CD14-positive monocyte (primary cell): ENCODE results near the gene LSM14B. TPM values are rescaled to one million over a fixed set of nuclear protein-coding genes. Genes with fewer than 3 reads are reported as not detected.

Experiments used
- DNase-seq, 3 donors: peaks; one replicate each; pipeline ENCODE4 v3.0.0-alpha.2; 2011 to 2022
- H2AFZ ChIP-seq: 2 replicates; pipeline ENCODE4 v1.6.0; 2012; ENCODE audit warnings: mild to moderate bottlenecking, low read depth, low read length, inconsistent platforms; ENCODE audit not compliant: insufficient read depth, poor library complexity, severe bottlenecking
- H3K27ac ChIP-seq, 2 donors: 1 replicate in 1 of 2; 2 replicates in 1 of 2; pipeline ENCODE4 v1.5.1; 2012 to 2013; ENCODE audit warnings: low read length in 2 of 2, control low read depth in 1 of 2, inconsistent platforms in 1 of 2, low read depth in 1 of 2, mild to moderate bottlenecking in 1 of 2
- H3K27me3 ChIP-seq, 2 donors: one replicate each; pipeline versions ENCODE4 v1.6.0 to v1.6.1; 2011 to 2013; ENCODE audit warnings: low read length in 2 of 2; ENCODE audit not compliant: control insufficient read depth in 2 of 2, insufficient read depth in 2 of 2
- H3K36me3 ChIP-seq, 2 donors: replicated peaks in 1 of 2; 1 replicate in 1 of 2; 2 replicates in 1 of 2; pipeline versions ENCODE4 v1.5.1 to v1.6.1; 2012 to 2013; ENCODE audit warnings: low read length in 2 of 2, control low read depth in 1 of 2, inconsistent platforms in 1 of 2, mild to moderate bottlenecking in 1 of 2; ENCODE audit not compliant: insufficient read depth in 2 of 2, control insufficient read depth in 1 of 2
- H3K4me1 ChIP-seq, 2 donors: 1 replicate in 1 of 2; 2 replicates in 1 of 2; pipeline versions ENCODE4 v1.5.1 to v1.6.1; 2012 to 2013; ENCODE audit warnings: low read length in 2 of 2, control low read depth in 1 of 2, inconsistent platforms in 1 of 2, mild to moderate bottlenecking in 1 of 2, moderate library complexity in 1 of 2; ENCODE audit not compliant: insufficient read depth in 2 of 2, control insufficient read depth in 1 of 2
- H3K4me2 ChIP-seq: replicated peaks from 2 replicates; pipeline ENCODE3; 2012; ENCODE audit warnings: low read length, moderate library complexity, mild to moderate bottlenecking; ENCODE audit not compliant: poor library complexity, severe bottlenecking; ENCODE audit errors: extremely low read depth
- H3K4me3 ChIP-seq, 3 experiments: fragments of 200-600 bp in 1 of 3; sonication (generic) in 1 of 3; replicated peaks in 1 of 3; 1 replicate in 2 of 3; 2 replicates in 1 of 3; pipeline ENCODE4 v1.5.1; 2011 to 2013; ENCODE audit warnings: low read length in 3 of 3, mild to moderate bottlenecking in 3 of 3, control low read depth in 2 of 3, low read depth in 2 of 3, inconsistent platforms in 1 of 3, moderate library complexity in 1 of 3
- H3K79me2 ChIP-seq: 2 replicates; pipeline ENCODE4 v1.6.0; 2012; ENCODE audit warnings: mild to moderate bottlenecking, control low read depth, inconsistent platforms, low read length, moderate library complexity; ENCODE audit not compliant: insufficient read depth
- H3K9ac ChIP-seq: 2 replicates; pipeline ENCODE4 v1.6.0; 2017; ENCODE audit warnings: low read length, mild to moderate bottlenecking; ENCODE audit not compliant: insufficient read depth, poor library complexity, severe bottlenecking
- H3K9me3 ChIP-seq, 2 donors: replicated peaks in 1 of 2; 1 replicate in 1 of 2; 2 replicates in 1 of 2; pipeline versions ENCODE4 v1.5.1 to v1.6.1; 2012 to 2013; ENCODE audit warnings: low read length in 2 of 2, control low read depth in 1 of 2; ENCODE audit not compliant: control insufficient read depth in 1 of 2, insufficient read depth in 1 of 2
- H4K20me1 ChIP-seq: 2 replicates; pipeline ENCODE4 v1.6.0; 2012; ENCODE audit warnings: mild to moderate bottlenecking, low read length, control low read depth, moderate library complexity; ENCODE audit not compliant: insufficient read depth
- H3K27ac Mint-ChIP-seq, 7 donors: one replicate each; pipeline ENCODE4 v1.8.0; 2020; ENCODE audit warnings: mild to moderate bottlenecking in 7 of 7, mixed read lengths in 7 of 7, moderate library complexity in 6 of 7, inconsistent platforms in 2 of 7
- H3K27me3 Mint-ChIP-seq, 3 donors: one replicate each; pipeline ENCODE4 v1.8.0; 2021 to 2022; ENCODE audit warnings: low read depth in 3 of 3, mild to moderate bottlenecking in 3 of 3, mixed read lengths in 3 of 3, moderate library complexity in 3 of 3, inconsistent platforms in 1 of 3
- H3K36me3 Mint-ChIP-seq, 2 donors: one replicate each; pipeline ENCODE4 v1.8.0; 2020; ENCODE audit warnings: mixed read lengths in 2 of 2, inconsistent platforms in 1 of 2, mild to moderate bottlenecking in 1 of 2
- H3K4me1 Mint-ChIP-seq: one replicate; pipeline ENCODE4 v1.8.0; 2020; ENCODE audit warnings: mild to moderate bottlenecking, mixed read lengths
- H3K4me3 Mint-ChIP-seq, 2 donors: one replicate each; pipeline ENCODE4 v1.8.0; 2020; ENCODE audit warnings: mild to moderate bottlenecking in 2 of 2, mixed read lengths in 2 of 2, moderate library complexity in 1 of 2
- H3K9me3 Mint-ChIP-seq, 7 donors: one replicate each; pipeline ENCODE4 v1.8.0; 2020 to 2022; ENCODE audit warnings: mixed read lengths in 7 of 7, mild to moderate bottlenecking in 6 of 7, moderate library complexity in 6 of 7, inconsistent platforms in 2 of 7
- WGBS: methylation state at CpG from one replicate; pipeline ENCODE4 v1.1.5; 2013; ENCODE audit warnings: missing lambda C conversion rate; ENCODE audit not compliant: insufficient coverage; 5-methylcytosine and 5-hydroxymethylcytosine counted together
- intact Hi-C, 2 donors: fragments of 100-400 bp; cut with micrococcal nuclease; formaldehyde crosslinking; loops; one replicate each; pipeline versions ENCODE4 v1.15.0 to v1.15.1; 2023
- polyA plus RNA-seq, 3 donors: library from polyadenylated mRNA; depleted of rRNA in 1 of 3; unstranded in 2 of 3; stranded (reverse) in 1 of 3; fragments of 300-500 nt in 2 of 3; fragments of >200 nt in 1 of 3; fragmentation: Illumina TruSeq in 2 of 3; gene quantifications; 1 replicate in 2 of 3; 2 replicates in 1 of 3; pipeline ENCODE4 v1.2.3, GENCODE V29; 2012 to 2021
- TF ChIP-seq, protein P1 (sequence below): fragments of 200-600 bp; IDR thresholded peaks from one replicate; pipeline ENCODE4 v1.8.0; 2022; ENCODE audit warnings: antibody characterized with exemption, mild to moderate bottlenecking

The LSM14B gene
- polyA plus RNA-seq, 3 donors, result 1.0 to 33.5 (median 1.4) TPM

DNA sequence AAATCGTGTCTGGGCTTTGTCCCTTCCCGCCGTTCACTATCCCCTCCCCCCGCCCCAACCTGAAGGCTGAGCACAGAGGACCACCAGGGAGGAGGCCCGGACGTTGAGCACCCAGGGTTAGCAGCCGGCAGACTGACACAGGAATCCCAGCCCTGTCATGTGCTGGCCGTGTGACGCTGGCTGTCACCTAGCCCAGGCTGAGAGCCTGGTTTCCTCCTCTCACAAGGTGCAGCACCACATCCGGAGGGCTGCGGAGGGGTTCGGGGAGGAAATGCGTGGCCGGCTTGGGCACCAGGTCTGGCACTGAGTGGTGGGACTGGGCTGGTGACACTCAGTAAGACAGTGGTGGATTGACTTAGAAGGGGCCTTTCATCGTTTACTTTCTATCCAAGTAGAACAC, 4.6 kb upstream of the LSM14B start:
- no peak overlapping the region for H3K27ac ChIP-seq
- H3K9me3 Mint-ChIP-seq, result peaks cover 14 to 41% (median 35%) of the 10 kb centered on the region in 7 donors
- intact Hi-C loops, result no loop called here
- no peak overlapping the region for H3K27ac Mint-ChIP-seq
- H3K4me3 ChIP-seq, result no peak overlapping the region
- H2AFZ ChIP-seq, result no peak overlapping the region
- peaks cover 5% of the 10 kb centered on the region for H3K4me1 Mint-ChIP-seq
- no peak overlapping the region for H3K4me2 ChIP-seq
- H3K4me1 ChIP-seq, result peaks cover 7 to 9% of the 10 kb centered on the region in 2 donors
- H3K79me2 ChIP-seq, result peaks cover 1% of the 10 kb centered on the region
- TF ChIP-seq, protein P1, sequence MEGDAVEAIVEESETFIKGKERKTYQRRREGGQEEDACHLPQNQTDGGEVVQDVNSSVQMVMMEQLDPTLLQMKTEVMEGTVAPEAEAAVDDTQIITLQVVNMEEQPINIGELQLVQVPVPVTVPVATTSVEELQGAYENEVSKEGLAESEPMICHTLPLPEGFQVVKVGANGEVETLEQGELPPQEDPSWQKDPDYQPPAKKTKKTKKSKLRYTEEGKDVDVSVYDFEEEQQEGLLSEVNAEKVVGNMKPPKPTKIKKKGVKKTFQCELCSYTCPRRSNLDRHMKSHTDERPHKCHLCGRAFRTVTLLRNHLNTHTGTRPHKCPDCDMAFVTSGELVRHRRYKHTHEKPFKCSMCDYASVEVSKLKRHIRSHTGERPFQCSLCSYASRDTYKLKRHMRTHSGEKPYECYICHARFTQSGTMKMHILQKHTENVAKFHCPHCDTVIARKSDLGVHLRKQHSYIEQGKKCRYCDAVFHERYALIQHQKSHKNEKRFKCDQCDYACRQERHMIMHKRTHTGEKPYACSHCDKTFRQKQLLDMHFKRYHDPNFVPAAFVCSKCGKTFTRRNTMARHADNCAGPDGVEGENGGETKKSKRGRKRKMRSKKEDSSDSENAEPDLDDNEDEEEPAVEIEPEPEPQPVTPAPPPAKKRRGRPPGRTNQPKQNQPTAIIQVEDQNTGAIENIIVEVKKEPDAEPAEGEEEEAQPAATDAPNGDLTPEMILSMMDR, result no peak
- peak overlapping the region in 1 of 2 donors; percentile 30 for H3K4me3 Mint-ChIP-seq
- peaks cover 17 to 43% (median 22%) of the 10 kb centered on the region in 3 donors for H3K27me3 Mint-ChIP-seq
- no peaks in the 10 kb centered on the region for H3K36me3 Mint-ChIP-seq
- H3K9me3 ChIP-seq, result peaks cover 12 to 28% of the 10 kb centered on the region in 2 donors
- no peaks in the 10 kb centered on the region for H4K20me1 ChIP-seq
- peaks cover 0 to 5% of the 10 kb centered on the region in 2 donors for H3K27me3 ChIP-seq
- H3K9ac ChIP-seq, result no peak overlapping the region
- H3K36me3 ChIP-seq, result no peaks in the 10 kb centered on the region
- no peak for DNase-seq
- 17% methylated on average over 7 of the region's 15 CpGs for WGBS

DNA sequence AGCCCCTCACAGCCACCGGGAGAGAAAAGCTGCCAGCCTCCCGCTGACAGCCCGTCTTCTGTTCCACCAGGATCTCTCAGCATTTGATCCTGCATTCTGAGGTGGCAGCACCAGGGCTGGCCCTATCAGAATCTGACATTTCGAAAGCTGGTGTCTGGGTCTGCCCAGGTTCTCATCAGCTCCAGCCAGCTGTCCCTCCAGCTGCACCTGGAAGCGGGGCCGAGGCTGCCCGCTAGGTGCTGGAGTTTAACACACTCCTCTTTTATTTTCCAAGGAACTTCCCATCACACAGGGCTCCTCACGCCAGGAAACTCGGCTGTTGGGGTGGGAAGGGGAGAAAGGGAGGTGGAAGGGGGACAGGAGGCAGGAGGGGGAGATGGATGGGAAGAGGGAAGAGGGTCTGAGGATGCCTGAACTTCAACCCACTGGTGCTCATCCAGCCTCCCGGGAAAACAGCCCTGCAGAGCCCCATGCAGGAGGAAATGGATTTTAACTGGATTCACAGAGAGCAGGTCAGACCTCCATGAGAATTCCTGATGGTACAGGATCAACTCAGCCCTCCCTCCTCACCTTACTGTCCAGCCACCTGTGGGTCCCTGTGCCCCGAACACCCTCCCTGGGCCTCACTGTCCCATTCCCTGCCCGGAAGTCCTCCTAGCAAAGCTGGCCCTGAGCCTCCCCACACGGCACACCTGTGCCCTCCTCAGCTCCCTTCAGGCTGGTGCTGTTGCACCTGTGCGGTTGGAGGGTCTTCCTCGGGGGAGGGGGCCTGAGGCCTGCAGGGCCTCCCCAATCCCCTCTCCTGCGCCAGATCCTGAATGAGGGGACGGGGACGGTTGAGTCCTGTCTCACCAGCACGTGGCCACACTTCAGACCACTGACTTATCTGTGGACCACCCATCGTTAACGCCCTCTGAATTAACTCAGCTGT, 3.9 kb upstream of the LSM14B start:
- DNase-seq, result no peak
- no peaks in the 10 kb centered on the region for H3K36me3 Mint-ChIP-seq
- H3K79me2 ChIP-seq, result peaks cover 9% of the 10 kb centered on the region
- H3K4me3 ChIP-seq, result no peak overlapping the region
- H3K4me2 ChIP-seq, result no peak overlapping the region
- peaks cover 7% of the 10 kb centered on the region for H3K4me1 Mint-ChIP-seq
- H3K9ac ChIP-seq, result no peak overlapping the region
- no peak overlapping the region for H3K27ac Mint-ChIP-seq
- H3K9me3 ChIP-seq, result peaks cover 5 to 21% of the 10 kb centered on the region in 2 donors
- H2AFZ ChIP-seq, result no peak overlapping the region
- peaks cover 17 to 39% (median 22%) of the 10 kb centered on the region in 3 donors for H3K27me3 Mint-ChIP-seq
- 86% methylated on average over 16 of the region's 21 CpGs for WGBS
- H3K4me3 Mint-ChIP-seq, result no peak overlapping the region
- no peaks in the 10 kb centered on the region for H3K36me3 ChIP-seq
- intact Hi-C loops, result no loop called here
- H3K27ac ChIP-seq, result no peak overlapping the region
- H3K4me1 ChIP-seq, result peaks cover 11 to 16% of the 10 kb centered on the region in 2 donors
- peaks cover 4% of the 10 kb centered on the region for H4K20me1 ChIP-seq
- H3K9me3 Mint-ChIP-seq, result peaks cover 6 to 34% (median 28%) of the 10 kb centered on the region in 7 donors
- TF ChIP-seq, protein P1, result no peak
- H3K27me3 ChIP-seq, result peaks cover 0 to 5% of the 10 kb centered on the region in 2 donors
